Activated gamma-delta T cell treated with Interleukin-2 at 50 U/mL for 16 hours (primary cell): ENCODE results near the gene P2RX1.
"Not testable (repeated sequence)": the region's sequence is repeated elsewhere in the genome, so short reads cannot be mapped to it uniquely, and the experiment has no call there.

Experiments
- DNase-seq: peaks from one replicate; pipeline ENCODE4 v3.0.0-alpha.2; 2020

P2RX1 gene

GRCh38 chr17:3951420-3951819 is 35.2 kb upstream of the P2RX1 start:
- no peak for DNase-seq

- DNase-seq, result no peak
Measured at GRCh38 chr17:3951003-3951402, 34.7 kb upstream of the P2RX1 start.

GRCh38 chr17:3950584-3950983 is 34.3 kb upstream of the P2RX1 start:
- no peak for DNase-seq

- no peak for DNase-seq
Measured at GRCh38 chr17:3949418-3949817, 33.2 kb upstream of the P2RX1 start.

GRCh38 chr17:3948551-3948950 is 32.3 kb upstream of the P2RX1 start:
- DNase-seq, result not testable (repeated sequence)

GRCh38 chr17:3947318-3947810 is 31.1 kb upstream of the P2RX1 start:
- DNase-seq, result no peak

- DNase-seq, result no peak
Measured at GRCh38 chr17:3946711-3947235, 30.5 kb upstream of the P2RX1 start.

GRCh38 chr17:3944485-3945388 is 28.5 kb upstream of the P2RX1 start:
- peak; percentile 32 for DNase-seq

GRCh38 chr17:3943240-3943891 is 27.1 kb upstream of the P2RX1 start:
- no peak for DNase-seq

- no peak for DNase-seq
Measured at GRCh38 chr17:3940965-3941698, 24.9 kb upstream of the P2RX1 start.

- DNase-seq, result no peak
Measured at GRCh38 chr17:3937359-3937758, 21.1 kb upstream of the P2RX1 start.

GRCh38 chr17:3935825-3936355 is 19.6 kb upstream of the P2RX1 start:
- DNase-seq, result no peak

GRCh38 chr17:3935140-3935542 is 18.9 kb upstream of the P2RX1 start:
- DNase-seq, result peak; percentile 21

GRCh38 chr17:3929764-3930163 is 13.5 kb upstream of the P2RX1 start:
- no peak for DNase-seq

GRCh38 chr17:3929181-3929580 is 12.9 kb upstream of the P2RX1 start:
- DNase-seq, result no peak

GRCh38 chr17:3928406-3928805 is 12.1 kb upstream of the P2RX1 start:
- no peak for DNase-seq

- no peak for DNase-seq
Measured at GRCh38 chr17:3927628-3928340, 11.5 kb upstream of the P2RX1 start.

GRCh38 chr17:3926860-3927627 is 10.8 kb upstream of the P2RX1 start:
- DNase-seq, result no peak

- no peak for DNase-seq
Measured at GRCh38 chr17:3925684-3926485, 9.6 kb upstream of the P2RX1 start.
